8988T (cell line): ENCODE measurements around the gene TRIM6.
A peak's percentile ranks its signal among the peaks of the same experiment; 100 is the strongest.
"Not testable (repeated sequence)": the region's sequence is repeated elsewhere in the genome, so short reads cannot be mapped to it uniquely, and the experiment has no call there.

Experiments used
- DNase-seq: peaks from one replicate; pipeline ENCODE4 v3.0.0; 2011

TRIM6 gene, protein sequence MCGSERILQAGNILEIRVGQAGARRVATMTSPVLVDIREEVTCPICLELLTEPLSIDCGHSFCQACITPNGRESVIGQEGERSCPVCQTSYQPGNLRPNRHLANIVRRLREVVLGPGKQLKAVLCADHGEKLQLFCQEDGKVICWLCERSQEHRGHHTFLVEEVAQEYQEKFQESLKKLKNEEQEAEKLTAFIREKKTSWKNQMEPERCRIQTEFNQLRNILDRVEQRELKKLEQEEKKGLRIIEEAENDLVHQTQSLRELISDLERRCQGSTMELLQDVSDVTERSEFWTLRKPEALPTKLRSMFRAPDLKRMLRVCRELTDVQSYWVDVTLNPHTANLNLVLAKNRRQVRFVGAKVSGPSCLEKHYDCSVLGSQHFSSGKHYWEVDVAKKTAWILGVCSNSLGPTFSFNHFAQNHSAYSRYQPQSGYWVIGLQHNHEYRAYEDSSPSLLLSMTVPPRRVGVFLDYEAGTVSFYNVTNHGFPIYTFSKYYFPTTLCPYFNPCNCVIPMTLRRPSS

DNA sequence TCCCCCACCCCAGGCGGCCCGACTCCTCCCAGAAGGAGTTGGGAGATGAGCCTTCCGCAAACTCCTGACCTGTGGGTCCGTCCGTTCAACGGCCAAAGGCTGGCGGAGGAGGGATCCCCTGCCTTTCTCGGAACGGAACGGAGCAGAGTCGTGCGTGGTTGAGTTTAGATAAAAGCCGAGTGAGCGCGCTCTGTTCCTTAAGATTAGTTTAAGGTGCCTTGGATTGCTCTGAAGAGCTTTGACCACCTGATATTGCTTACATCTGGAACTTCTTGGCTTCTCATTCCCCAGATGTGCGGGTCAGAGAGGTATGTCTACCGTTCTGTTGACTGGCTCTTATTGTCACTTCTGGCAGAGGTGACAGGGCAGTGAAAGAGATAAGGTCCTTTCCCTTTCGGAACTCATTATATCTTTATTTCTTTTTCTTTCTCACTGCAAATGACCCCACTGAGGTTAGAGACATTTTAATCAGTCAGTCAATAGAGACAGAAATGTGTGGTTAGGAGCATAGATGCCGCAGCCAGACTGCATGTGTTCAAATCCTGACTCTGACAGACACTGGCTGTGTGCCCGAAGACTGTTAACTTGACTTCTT, at the start of gene TRIM6:
Gene TRIM6 (plus strand): TSS at position 31 of the 595 bp plus-strand sequence. CDS start 261 bp downstream, at position 292.
- peak; percentile 28 for DNase-seq

DNA sequence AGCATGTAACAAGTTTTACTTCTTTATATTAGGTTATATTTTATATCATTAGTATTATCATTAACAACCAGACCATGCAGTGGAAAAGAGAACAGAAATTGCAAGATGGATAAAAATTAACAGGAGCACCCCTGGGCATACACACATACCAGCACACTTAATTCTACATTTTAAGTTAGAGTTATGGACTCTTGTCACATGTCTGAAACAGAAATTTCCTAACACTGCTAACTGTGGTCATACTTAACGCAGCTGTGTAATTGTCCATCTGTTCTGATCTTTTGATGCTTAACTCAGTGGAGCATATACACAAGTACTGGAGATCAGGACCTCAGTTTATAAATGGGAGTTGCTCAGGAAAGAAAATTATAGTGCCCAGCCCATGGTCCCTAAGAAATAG, 48.5 kb upstream of the TRIM6 start:
- DNase-seq = no peak

DNA sequence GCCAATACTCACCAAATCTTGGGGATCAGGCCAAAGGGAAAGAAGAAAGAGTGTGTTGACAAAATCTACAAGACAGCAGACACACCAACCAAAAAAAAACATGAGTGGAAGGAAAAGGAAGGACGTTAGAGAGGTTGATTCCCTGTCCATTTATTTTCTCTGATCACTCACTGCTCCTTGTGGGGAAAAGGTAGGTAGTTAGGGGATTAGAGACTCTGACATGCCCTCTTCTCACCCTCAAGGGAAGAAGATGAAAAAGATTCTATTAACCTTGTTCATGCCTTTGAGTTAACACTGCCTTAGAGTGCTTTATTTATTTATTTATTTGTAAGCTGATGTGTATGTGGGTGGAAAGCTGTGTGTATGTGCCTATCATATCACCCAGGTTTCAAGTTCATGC, 48.0 kb upstream of the TRIM6 start, which contains the start of gene OR52H1:
Gene OR52H1 (minus strand): TSS at position 101 of the 400 bp plus-strand sequence. CDS start 3,035 bp downstream, outside the sequence.
- no peak for DNase-seq

DNA sequence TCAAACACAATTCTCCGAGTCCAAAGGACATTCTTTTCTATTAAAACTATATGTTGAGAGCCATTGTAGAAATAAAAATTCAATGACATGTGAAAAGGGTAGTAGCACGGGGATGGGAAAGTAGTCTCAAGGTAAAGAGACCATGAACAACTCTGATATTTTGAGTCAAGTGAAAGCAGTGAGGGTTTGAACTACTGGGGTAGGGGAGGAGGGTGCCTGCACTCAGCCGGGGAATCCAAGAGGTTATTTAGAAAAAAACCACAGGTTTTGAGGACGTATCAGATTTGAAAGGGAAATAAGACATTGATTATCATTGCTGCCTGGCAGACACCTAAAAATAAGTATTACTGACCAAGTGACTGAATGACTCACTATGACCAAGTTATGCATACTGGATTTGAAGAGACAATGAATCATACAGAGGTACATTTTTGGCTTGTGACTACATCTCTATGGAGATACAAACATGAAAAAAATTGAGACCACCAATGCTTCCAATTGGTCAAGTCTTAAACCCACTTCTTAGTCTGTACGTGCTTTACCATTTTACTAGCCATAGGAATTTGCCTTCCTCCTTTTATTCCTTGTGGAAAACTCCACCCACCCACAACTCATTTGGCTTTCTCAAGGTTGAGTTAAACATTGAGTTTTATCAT, 45.9 kb upstream of the TRIM6 start:
- no peak for DNase-seq

DNA sequence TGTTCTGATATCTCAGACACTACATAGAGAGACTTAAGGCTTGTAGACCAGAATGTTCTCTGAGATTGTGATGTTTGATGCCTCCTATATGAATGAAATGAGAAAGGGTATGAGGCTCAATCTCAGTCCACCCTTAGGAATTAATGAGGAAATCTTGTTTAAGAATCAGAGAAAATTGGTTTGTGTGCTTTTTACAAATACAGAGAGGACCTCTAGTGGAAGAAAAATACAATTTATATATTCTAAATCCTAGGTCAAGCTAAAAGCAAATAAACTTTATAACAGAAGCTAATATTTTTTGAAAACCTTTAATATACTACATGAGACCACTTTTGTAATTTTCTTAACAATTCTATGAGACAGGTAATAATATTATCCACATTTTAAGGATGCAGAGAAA, 43.1 kb upstream of the TRIM6 start:
- DNase-seq = no peak

DNA sequence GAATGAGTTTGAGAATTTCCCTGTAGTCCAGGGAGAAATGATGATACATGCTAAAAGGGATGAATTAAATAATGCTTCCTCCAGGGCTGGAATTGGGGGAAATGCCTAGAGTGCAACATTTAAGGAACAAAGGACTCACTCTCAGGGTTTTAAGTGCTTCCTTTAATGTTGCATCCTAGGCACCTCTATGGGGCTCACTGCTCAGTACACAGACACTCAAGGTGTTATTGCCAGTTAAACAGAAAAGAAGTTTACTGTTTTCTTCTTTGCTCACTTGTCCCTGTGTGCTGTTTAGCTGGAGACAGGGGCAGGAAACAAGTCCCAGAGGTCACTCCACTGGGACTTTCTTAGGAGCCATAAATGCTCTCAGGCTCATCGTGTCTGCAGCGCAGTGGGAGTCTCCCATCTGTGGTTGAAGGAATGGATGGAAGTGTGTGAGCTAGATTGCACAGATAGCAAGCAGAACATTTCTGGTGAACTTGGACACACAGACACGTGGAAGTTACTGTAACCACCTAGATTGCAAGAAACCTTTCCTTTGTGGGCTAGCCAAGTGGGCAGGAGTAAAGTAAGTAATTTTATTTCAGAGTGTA, 39.7 kb upstream of the TRIM6 start:
- no peak for DNase-seq

DNA sequence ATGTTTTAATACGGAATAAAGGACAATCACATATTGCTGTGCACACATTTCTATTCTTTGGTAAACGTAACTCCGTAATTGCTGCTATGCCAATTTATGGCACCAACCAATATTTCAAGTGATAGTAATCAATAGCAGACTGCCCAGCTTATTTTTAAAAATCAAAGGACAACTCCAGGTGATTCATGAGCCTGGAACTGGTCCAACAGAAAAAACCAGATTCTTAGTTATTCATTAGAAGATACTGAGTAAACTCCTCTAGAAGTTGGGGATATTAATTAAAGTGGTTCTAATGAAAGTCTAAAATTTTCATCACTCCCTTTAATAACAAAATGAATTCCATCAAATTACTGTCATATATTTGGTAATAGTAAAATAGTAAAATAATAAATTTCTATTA, 38.7 kb upstream of the TRIM6 start:
- DNase-seq = no peak

DNA sequence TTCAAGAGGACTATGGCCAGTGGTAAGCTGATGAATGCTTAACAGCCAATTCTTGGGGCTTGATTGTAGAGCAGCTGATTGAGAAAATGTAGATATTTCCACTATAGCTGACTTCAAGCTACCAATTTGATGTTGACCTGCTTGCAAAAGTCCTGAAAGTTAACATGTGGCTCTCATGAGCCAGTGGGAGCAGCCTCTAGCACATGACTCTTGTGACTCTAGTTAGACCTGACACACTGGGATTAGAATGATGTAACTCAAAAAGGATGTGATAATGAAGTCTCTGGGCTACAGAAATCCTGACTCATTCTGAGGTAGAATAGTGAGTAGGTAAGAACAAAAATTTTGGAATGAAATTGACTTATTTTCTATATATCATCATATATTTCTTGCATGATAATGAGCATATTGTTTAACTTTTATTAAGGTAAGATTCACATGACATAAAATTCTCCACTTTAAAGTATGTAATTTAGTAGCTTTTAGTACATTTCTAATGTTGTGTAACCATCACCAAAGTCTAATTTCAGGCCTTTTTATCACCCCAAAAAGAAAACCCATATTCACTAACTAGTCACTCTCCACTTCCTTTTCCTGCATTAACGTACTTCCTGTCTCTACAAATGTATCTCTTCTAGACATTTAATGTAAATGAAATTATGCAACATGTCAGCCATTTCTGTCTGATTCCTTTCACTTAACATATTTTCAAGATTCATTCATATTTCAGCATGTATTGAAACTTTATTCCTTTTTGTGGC, 32.0 kb upstream of the TRIM6 start:
- no peak for DNase-seq

DNA sequence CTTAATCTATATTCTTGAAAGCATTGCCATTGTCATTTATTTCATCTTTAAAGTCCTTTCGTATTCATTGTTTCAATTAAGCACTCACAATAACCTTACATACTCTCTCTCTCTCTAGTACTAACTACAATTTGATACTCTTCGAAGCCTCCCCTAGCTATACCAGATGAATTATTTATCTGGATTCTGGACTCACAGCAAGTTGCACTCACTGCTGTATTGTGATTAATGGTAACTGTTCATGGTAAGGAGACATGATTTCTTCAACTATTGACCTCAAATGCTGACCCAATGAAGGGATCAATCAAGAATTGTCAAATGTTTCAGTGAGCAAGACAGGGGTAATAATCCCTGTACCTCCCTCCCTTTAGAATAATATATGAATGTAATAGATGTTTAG, 21.8 kb upstream of the TRIM6 start:
- no peak for DNase-seq

DNA sequence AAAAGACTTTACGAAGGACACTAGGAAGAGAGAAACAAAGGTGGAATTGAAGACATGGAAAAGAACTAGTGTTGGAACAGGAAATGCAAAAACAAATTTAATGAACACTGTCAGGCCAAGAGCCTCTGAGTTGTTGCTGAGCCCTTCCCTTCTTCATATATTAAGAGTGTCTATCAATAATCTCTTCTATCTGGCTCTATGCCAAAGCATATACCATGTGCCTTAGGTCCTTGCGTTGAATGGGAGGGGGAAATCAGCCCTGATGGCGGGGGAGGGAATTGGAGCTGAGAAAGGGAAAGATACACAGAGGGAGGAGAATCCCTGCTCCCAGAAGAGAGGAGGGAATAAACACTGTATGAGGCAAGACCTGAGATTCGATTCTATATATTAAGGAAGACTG, 21.3 kb upstream of the TRIM6 start:
- no peak for DNase-seq

DNA sequence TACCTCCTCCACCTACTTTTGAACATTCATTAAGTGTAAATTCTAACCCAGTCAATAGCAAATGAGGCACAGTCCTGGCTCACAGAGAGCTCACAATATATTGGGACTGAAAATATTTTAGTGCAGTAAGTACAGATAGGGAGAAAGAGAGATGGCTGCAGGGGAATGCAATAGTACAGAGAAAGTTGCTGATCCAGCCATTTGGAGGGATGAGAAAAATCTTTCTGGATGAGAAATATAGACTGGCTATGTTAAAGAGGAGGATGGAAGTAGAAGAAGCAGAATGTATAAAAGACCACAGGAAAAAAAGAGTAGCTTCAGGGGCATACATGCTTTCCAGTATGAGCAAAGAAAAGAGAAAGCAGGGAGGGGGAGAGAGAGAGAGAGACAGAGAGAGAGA, 19.3 kb upstream of the TRIM6 start:
- no peak for DNase-seq

DNA sequence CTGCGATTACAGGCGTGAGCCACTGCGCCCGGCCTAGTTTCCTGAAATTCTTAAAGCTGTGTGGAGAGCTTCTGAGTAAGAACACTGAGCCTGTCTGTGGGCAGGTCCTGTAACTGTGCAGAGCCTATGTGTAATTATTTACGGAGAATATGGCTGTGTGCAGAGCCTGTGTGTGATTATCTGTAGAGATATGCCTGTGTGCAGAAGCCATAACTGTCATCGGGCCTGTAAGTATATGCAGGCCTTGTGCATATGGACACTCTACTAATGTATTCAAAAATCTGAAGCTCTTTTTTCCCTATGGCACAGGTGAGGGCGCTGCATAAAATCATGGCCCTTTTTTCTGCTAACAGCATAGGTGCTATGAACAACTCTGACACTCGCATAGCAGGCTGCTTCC, 15.9 kb upstream of the TRIM6 start, which contains the start of gene OR52B6:
Gene OR52B6 (plus strand): TSS at position 301 of the 400 bp plus-strand sequence. CDS start 0 bp downstream, at position 301.
- DNase-seq = no peak

DNA sequence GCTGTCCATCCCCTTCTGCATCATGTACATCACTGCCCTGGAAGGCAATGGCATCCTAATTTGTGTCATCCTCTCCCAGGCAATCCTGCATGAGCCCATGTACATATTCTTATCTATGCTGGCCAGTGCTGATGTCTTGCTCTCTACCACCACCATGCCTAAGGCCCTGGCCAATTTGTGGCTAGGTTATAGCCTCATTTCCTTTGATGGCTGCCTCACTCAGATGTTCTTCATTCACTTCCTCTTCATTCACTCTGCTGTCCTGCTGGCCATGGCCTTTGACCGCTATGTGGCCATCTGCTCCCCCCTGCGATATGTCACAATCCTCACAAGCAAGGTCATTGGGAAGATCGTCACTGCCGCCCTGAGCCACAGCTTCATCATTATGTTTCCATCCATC, 15.4 kb upstream of the TRIM6 start:
- DNase-seq = no peak

DNA sequence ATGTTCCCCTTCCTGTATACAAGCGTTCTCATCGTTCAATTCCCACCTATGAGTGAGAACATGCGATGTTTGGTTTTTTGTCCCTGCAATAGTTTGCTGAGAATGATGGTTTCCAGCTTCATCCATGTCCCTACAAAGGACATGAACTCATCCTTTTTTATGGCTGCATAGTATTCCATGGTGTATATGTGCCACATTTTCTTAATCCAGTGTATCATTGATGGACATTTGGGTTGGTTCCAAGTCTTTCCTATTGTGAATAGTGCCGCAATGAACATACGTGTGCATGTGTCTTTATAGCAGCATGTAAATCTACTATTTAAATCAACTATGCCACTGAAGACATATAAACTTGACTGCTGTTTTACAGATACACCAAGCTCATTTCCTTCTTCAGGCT, 12.0 kb upstream of the TRIM6 start:
- not testable (repeated sequence) for DNase-seq

DNA sequence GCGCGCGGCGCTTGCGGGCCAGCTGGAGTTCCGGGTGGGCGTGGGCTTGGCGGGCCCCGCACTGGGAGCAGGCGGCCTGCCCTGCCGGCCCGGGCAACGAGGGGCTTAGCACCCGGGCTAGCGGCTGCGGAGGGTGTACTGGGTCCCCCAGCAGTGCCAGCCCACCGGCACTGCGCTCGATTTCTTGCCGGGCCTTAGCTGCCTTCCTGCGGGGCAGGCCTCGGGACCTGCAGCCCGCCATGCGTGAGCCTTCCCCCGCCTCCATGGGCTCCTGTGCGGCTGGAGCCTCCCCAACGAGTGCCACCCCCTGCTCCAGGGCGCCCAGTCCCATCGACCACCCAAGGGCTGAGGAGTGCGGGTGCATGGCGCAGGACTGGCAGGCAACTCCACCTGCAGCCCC, 6.5 kb upstream of the TRIM6 start:
- not testable (repeated sequence) for DNase-seq

DNA sequence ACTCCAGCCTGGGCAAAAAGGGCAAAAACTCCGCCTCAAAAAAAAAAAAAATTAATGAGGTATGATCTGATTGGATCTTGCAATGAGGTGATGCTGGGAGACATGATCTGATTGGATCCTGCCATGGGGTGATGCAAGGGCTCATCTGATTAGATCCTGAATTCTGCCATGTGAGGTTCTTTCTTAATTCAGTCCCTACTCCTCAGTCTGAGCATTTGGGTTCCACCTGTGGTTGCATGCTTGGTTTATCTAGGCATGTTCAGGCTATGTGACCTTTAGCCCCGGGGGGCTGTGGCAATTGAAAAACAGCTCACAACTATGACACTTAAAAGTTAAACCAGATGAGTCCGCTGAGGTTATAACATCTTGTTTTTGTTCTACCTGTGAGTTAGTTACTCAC, 4.8 kb upstream of the TRIM6 start:
- no peak for DNase-seq

DNA sequence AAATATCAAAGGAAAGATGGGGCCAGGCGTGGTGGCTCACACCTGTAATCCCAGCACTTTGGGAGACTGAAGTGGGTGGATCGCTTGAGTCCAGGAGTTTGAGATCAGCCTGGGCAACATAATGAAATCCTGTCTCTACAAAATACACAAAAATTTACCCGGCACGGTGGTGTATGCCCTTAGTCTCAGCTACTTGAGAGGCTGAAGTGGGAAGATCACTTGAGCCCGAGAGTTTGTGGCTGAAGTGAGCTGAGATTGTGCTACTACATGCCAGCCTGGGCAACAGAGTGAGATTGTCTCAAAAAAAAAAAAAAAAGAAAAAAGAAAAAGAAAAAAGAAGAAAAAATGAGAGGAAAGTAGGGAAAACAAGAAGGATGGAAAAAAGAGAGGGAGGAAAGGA, 3.8 kb upstream of the TRIM6 start:
- no peak for DNase-seq

DNA sequence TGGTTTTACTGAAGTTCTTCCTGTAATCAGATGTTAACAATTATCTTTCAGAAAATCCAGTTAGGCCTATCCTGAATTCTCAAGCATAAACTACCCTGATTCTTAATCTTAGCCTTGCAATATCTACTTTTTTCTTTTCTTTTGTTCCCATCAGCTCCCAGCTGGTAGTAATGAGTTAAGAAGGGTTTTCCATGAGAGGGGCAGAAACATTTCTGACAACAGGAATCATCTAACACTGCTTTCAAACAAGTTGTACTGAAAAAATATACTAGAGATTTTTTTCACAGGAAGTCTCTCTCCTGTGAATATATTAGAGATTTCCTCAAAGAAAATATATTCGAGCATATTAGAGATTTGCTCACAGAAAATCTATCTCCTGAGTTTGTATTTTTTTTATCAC, 3.3 kb upstream of the TRIM6 start:
- no peak for DNase-seq

DNA sequence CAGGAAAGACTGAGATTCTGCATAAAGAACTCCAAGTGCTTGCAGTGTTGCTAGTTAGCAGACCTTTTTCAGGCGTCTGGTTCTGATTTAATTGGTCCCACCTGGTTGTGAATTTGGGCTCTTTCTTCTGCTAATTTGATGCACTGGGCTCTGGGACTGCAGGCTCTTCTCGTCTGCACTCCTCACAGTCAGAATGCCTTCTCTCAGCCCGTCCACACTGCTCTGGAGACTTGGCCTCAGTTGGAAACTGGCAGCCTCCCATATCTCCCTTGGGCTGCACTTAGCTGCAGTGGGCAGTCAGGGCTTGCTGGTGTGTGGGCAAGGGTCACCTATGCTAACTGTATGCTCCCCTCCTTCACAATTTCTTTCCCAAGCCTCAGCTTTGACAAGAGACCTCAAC, 1.5 kb downstream of the TRIM6 start:
- DNase-seq = no peak

DNA sequence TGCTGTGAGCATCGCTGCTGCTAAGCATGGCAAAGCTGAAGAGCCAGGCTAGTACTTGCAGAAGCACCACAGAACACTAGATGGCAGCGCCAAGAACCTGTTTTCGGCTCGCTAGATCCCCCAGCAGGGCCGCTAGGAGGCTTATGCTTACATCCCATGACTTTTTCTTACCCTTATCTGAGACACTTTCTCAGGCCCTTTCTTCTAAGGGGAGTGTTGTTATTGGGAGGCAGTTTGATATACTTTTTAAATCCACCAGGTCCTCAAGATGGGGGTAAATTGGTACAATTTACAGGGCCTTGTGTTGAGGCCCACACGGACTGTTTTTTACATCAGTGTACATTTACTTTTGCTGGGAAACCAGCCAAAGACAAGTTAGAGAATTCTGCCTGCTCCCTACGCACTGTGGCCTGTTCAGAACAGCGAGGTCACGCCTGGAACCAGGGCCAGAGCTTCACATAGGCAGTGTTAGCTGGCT, 4.0 kb downstream of the TRIM6 start:
- peak; percentile 53 for DNase-seq

DNA sequence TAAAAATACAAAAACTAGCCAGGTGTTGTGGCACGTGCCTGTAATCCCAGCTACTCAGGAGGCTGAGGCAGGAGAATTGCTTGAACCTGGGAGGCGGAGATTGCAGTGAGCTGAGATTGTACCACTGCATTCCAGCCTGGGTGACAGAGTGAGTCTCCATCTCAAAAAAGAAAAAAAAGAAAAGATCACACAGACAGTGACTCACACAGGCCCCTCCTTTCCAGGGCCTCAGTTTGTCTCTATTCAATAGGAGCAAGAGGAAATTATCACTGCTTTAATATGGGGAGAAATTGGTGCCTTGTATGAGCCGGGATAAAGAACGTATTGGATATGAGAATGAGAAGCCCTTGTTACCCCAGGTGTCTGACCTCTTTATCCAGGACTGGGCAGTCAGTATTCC, 6.4 kb downstream of the TRIM6 start:
- not testable (repeated sequence) for DNase-seq

DNA sequence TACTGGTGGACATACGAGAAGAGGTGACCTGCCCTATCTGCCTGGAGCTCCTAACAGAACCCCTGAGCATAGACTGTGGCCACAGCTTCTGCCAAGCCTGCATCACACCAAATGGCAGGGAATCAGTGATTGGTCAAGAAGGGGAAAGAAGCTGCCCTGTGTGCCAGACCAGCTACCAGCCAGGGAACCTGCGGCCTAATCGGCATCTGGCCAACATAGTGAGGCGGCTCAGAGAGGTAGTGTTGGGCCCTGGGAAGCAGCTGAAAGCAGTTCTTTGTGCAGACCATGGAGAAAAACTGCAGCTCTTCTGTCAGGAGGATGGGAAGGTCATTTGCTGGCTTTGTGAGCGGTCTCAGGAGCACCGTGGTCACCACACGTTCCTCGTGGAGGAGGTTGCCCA, 6.9 kb downstream of the TRIM6 start:
- DNase-seq = no peak
